Liver (tissue), 9 donors: ENCODE measurements around the gene NUTM2F. TPM values are rescaled to one million over a fixed set of nuclear protein-coding genes. Genes with fewer than 3 reads are reported as not detected.
"Not testable (repeated sequence)": the region's sequence is repeated elsewhere in the genome, so short reads cannot be mapped to it uniquely, and the experiment has no call there.

Experiments
- DNase-seq: peaks from one replicate; pipeline ENCODE4 v3.0.0-alpha.2; 2017; ENCODE audit warnings: low spot score
- H3K27ac ChIP-seq, 2 donors: one replicate each; pipeline ENCODE4 v1.7.0; 2013; ENCODE audit warnings: inconsistent platforms in 2 of 2, low read length in 2 of 2, control low read depth in 1 of 2, low read depth in 1 of 2, mild to moderate bottlenecking in 1 of 2
- H3K27me3 ChIP-seq, 4 donors: one replicate each; pipeline versions ENCODE4 v1.6.1 to v1.7.0; 2013; ENCODE audit warnings: low read length in 3 of 4, inconsistent platforms in 1 of 4, mild to moderate bottlenecking in 1 of 4, moderate library complexity in 1 of 4; ENCODE audit not compliant: control insufficient read depth in 4 of 4, insufficient read depth in 4 of 4
- H3K36me3 ChIP-seq, 4 donors: one replicate each; pipeline versions ENCODE4 v1.6.1 to v1.7.0; 2013; ENCODE audit warnings: low read length in 3 of 4, mild to moderate bottlenecking in 3 of 4, low read depth in 1 of 4, moderate library complexity in 1 of 4; ENCODE audit not compliant: control insufficient read depth in 4 of 4, insufficient read depth in 3 of 4
- H3K4me1 ChIP-seq, 4 donors: one replicate each; pipeline versions ENCODE4 v1.6.1 to v1.7.0; 2013; ENCODE audit warnings: low read length in 3 of 4, mild to moderate bottlenecking in 3 of 4, moderate library complexity in 1 of 4; ENCODE audit not compliant: control insufficient read depth in 4 of 4, insufficient read depth in 4 of 4
- H3K4me3 ChIP-seq, 3 donors: one replicate each; pipeline versions ENCODE4 v1.6.1 to v1.7.0; 2013; ENCODE audit warnings: low read length in 3 of 3, control low read depth in 1 of 3, low read depth in 1 of 3, mild to moderate bottlenecking in 1 of 3
- H3K9ac ChIP-seq, 2 donors: one replicate each; pipeline ENCODE4 v1.7.0; 2013; ENCODE audit warnings: low read length in 2 of 2, mild to moderate bottlenecking in 2 of 2, moderate library complexity in 2 of 2, control low read depth in 1 of 2, low read depth in 1 of 2
- H3K9me3 ChIP-seq, 4 donors: one replicate each; pipeline versions ENCODE4 v1.6.1 to v1.7.0; 2013; ENCODE audit warnings: low read length in 3 of 4; ENCODE audit not compliant: control insufficient read depth in 4 of 4
- GABPA ChIP-seq, 2 donors: IDR thresholded peaks in 1 of 2; conservative IDR thresholded peaks in 1 of 2; 2 replicates each; pipeline ENCODE4 v1.6.1; 2016; ENCODE audit warnings: antibody characterized with exemption in 2 of 2, mild to moderate bottlenecking in 1 of 2, moderate library complexity in 1 of 2
- HNF4A ChIP-seq, 2 donors: conservative IDR thresholded peaks; 2 replicates each; pipeline ENCODE4 v1.6.1; 2016; ENCODE audit warnings: antibody characterized with exemption in 2 of 2, mild to moderate bottlenecking in 2 of 2
- JUND ChIP-seq, 2 donors: IDR thresholded peaks; 2 replicates each; pipeline ENCODE4 v1.6.1; 2016; ENCODE audit warnings: antibody characterized with exemption in 2 of 2
- RAD21 ChIP-seq, 2 donors: IDR thresholded peaks; 2 replicates each; pipeline ENCODE4 v1.6.1; 2016; ENCODE audit warnings: antibody characterized with exemption in 2 of 2, mild to moderate bottlenecking in 2 of 2
- RXRA ChIP-seq, 2 donors: IDR thresholded peaks; 2 replicates each; pipeline ENCODE4 v1.6.1; 2017 to 2018; ENCODE audit warnings: antibody characterized with exemption in 2 of 2, mild to moderate bottlenecking in 1 of 2
- SP1 ChIP-seq: IDR thresholded peaks from 2 replicates; pipeline ENCODE4 v1.6.1; 2018; ENCODE audit warnings: antibody characterized with exemption, mild to moderate bottlenecking
- YY1 ChIP-seq: IDR thresholded peaks from 2 replicates; pipeline ENCODE4 v1.6.1; 2016; ENCODE audit warnings: antibody characterized with exemption, mild to moderate bottlenecking
- WGBS: extraction: QIAGEN DNeasy Blood & Tissue Kit; methylation state at CpG from one replicate; pipeline ENCODE4 v1.1.7; 2013; 5-methylcytosine and 5-hydroxymethylcytosine counted together
- polyA plus RNA-seq, 2 donors: library from polyadenylated mRNA; stranded (reverse) in 1 of 2; unstranded in 1 of 2; fragments of 200-250 nt in 1 of 2; fragments of >200 nt in 1 of 2; fragmentation: Nextera tagmentation in 1 of 2; extraction: Ambion mirVana in 1 of 2; gene quantifications; one replicate each; pipeline versions ENCODE4 v1.2.1 to v1.2.3, GENCODE V29; 2013 to 2015
- total RNA-seq, 2 donors: library from RNA; depleted of rRNA; stranded (reverse); fragments of >200 nt; gene quantifications; one replicate each; pipeline ENCODE4 v1.2.3, GENCODE V29; 2014
- TF ChIP-seq, protein P1 (sequence below): IDR thresholded peaks from 2 replicates; pipeline ENCODE4 v1.6.1; 2016; ENCODE audit warnings: antibody characterized with exemption
- TF ChIP-seq, protein P2 (sequence below): IDR thresholded peaks from 2 replicates; pipeline ENCODE4 v1.6.1; 2016; ENCODE audit warnings: antibody characterized with exemption, mild to moderate bottlenecking
- donor health status: healthy.
- donor health status: healthy.
- donor health status: healthy.
- donor health status: healthy.
- donor health status: healthy.

The NUTM2F gene, protein sequence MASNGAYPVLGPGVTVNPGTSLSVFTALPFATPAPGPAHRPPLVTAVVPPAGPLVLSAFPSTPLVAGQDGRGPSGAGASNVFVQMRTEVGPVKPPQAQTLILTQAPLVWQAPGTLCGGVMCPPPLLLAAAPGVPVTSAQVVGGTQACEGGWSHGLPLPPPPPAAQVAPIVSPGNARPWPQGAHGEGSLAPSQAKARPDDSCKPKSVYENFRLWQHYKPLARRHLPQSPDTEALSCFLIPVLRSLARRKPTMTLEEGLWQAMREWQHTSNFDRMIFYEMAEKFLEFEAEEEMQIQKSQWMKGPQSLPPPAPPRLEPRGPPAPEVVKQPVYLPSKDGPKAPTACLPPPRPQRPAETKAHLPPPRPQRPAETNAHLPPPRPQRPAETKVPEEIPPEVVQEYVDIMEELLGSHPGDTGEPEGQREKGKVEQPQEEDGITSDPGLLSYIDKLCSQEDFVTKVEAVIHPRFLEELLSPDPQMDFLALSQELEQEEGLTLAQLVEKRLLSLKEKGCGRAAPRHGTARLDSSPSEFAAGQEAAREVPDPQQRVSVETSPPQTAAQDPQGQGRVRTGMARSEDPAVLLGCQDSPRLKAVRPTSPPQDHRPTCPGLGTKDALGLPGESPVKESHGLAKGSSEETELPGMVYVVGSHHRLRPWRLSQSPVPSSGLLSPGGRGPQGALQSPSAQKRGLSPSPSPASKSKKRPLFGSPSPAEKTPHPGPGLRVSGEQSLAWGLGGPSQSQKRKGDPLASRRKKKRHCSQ
- under 1 TPM in 1 of 2 donors, not detected in 1; under 0.01 TPM for total RNA-seq
- under 1 TPM in 1 of 2 donors, not detected in 1; 0.01 TPM for polyA plus RNA-seq

DNA sequence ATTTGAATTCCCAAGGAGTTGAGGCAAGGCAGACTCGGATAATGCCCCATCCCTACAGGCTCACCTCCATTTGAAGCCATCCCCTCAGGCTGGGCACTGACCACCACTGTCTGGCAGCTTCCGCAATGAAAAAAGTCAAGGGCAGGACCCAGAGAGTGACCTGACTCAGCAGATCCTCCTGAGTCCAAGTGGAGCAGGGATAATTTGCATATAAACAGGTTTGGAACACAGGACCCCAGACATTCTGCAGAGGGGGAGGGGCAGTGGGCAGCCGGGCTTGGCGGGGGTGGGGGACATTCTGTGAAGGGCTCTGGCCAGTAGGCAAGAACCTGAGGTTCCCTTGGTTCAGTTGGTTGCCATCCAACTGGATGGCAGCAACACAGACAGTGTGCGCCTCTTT, at the start of gene NUTM2F:
Gene NUTM2F (minus strand): TSS at position 101 of the 400 bp plus-strand sequence. CDS start 21 bp downstream, at position 80.
- not testable (repeated sequence) for H3K9me3 ChIP-seq, H3K36me3 ChIP-seq, DNase-seq, H3K27ac ChIP-seq, H3K4me3 ChIP-seq, H3K4me1 ChIP-seq, H3K27me3 ChIP-seq, H3K9ac ChIP-seq
- 97% methylated on average over 2 of the region's 5 CpGs for WGBS

DNA sequence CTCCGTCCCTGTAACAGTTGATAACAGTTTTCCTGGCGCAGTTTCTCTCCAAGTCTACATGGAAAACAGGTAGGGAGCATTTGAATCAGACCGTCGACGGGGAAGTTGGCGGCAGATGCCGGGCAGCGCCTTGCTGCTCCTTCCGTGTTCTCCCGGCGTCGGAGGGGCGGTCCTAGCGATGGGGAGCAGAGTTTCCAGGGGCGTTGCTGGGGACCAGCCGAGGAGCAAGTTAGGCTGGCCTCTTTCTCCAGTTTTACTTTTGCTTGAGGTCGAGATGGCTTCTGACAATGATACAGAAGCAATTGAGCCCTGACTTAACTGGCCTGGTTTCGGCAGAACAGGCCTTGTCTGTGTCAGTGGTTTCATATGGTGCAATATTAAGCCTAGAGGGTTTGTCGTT, 46.8 kb upstream of the NUTM2F start:
- not testable (repeated sequence) for H3K36me3 ChIP-seq, H3K9ac ChIP-seq, H3K27ac ChIP-seq, H3K27me3 ChIP-seq, H3K4me1 ChIP-seq, H3K9me3 ChIP-seq, DNase-seq
- WGBS, result 1% methylated on average over 17 of the region's 19 CpGs
- H3K4me3 ChIP-seq, result peak overlapping the region in 2 of 3 donors; percentile 56 to 68

DNA sequence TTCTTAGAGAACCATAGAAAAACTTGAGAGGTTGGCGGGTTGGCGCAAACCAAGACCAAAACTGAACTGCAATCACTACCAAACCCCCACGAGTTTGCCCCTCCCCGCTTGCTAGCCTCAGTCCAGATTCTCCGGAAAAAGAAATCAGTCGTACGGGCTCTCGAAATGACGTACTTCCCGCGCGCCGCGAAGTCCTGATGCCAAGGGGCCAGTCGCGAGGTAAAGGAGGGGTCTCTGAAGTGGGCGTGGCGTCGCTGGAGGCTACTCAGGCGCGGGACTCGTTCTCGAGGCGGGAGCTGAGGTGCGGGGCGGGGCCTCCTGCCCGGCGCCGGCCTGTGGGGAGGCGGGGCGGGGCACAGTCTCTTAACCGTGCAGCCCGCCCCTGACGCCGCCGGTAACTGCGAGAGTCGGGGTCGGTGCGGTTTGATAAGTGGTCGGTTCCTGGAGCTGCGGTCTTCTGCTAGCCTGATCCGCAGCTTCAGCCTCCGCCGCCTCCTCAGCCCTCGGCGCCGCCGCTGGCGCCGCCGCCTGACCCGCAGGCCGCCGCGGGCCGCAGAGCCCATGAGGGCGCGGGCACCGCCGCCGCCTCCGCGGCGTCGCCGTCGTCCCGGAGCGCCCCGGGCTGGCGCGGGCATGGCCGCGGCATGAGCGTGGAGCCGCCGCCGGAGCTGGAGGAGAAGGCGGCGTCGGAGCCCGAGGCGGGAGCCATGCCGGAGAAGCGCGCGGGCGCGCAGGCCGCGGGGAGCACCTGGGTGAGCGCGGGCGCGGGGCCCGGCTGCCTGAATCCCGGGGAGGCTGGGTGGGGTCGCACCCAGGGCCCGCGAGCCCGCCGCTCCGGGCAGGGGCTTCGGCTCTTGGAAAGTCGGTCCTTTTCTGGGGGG, 46.0 kb upstream of the NUTM2F start:
- WGBS, result under 1% methylated on average over 100 of the region's 106 CpGs
- not testable (repeated sequence) for H3K4me1 ChIP-seq, H3K27me3 ChIP-seq, H3K36me3 ChIP-seq, H3K9me3 ChIP-seq
- peak; percentile 36 to 42 for TF ChIP-seq HNF4A (conservative IDR thresholded peaks at IDR 0.05)
- TF ChIP-seq RXRA (IDR thresholded peaks at IDR 0.05), result peak; percentile 32 to 36
- TF ChIP-seq, protein P1, sequence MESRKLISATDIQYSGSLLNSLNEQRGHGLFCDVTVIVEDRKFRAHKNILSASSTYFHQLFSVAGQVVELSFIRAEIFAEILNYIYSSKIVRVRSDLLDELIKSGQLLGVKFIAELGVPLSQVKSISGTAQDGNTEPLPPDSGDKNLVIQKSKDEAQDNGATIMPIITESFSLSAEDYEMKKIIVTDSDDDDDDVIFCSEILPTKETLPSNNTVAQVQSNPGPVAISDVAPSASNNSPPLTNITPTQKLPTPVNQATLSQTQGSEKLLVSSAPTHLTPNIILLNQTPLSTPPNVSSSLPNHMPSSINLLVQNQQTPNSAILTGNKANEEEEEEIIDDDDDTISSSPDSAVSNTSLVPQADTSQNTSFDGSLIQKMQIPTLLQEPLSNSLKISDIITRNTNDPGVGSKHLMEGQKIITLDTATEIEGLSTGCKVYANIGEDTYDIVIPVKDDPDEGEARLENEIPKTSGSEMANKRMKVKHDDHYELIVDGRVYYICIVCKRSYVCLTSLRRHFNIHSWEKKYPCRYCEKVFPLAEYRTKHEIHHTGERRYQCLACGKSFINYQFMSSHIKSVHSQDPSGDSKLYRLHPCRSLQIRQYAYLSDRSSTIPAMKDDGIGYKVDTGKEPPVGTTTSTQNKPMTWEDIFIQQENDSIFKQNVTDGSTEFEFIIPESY, result peak; percentile 52
- TF ChIP-seq JUND (IDR thresholded peaks at IDR 0.05), result peak; percentile 38 to 54
- TF ChIP-seq RAD21 (IDR thresholded peaks at IDR 0.05), result peak; percentile 21 to 46
- TF ChIP-seq SP1, result peak; percentile 78
- peak; percentile 59 for TF ChIP-seq YY1
- TF ChIP-seq GABPA (IDR thresholded peaks at IDR 0.05 in 1 of 2, conservative IDR thresholded peaks at IDR 0.05 in 1 of 2), result peak; percentile 77 to 93
- TF ChIP-seq, protein P2, sequence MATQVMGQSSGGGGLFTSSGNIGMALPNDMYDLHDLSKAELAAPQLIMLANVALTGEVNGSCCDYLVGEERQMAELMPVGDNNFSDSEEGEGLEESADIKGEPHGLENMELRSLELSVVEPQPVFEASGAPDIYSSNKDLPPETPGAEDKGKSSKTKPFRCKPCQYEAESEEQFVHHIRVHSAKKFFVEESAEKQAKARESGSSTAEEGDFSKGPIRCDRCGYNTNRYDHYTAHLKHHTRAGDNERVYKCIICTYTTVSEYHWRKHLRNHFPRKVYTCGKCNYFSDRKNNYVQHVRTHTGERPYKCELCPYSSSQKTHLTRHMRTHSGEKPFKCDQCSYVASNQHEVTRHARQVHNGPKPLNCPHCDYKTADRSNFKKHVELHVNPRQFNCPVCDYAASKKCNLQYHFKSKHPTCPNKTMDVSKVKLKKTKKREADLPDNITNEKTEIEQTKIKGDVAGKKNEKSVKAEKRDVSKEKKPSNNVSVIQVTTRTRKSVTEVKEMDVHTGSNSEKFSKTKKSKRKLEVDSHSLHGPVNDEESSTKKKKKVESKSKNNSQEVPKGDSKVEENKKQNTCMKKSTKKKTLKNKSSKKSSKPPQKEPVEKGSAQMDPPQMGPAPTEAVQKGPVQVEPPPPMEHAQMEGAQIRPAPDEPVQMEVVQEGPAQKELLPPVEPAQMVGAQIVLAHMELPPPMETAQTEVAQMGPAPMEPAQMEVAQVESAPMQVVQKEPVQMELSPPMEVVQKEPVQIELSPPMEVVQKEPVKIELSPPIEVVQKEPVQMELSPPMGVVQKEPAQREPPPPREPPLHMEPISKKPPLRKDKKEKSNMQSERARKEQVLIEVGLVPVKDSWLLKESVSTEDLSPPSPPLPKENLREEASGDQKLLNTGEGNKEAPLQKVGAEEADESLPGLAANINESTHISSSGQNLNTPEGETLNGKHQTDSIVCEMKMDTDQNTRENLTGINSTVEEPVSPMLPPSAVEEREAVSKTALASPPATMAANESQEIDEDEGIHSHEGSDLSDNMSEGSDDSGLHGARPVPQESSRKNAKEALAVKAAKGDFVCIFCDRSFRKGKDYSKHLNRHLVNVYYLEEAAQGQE, result peak; percentile 59
- H3K9ac ChIP-seq, result peak overlapping the region in 1 of 2 donors; percentile 59
- peak; percentile 87 for DNase-seq
- peak overlapping the region; percentile 32 to 68 (median 68) for H3K4me3 ChIP-seq
- H3K27ac ChIP-seq, result peak overlapping the region; percentile 63 to 64

DNA sequence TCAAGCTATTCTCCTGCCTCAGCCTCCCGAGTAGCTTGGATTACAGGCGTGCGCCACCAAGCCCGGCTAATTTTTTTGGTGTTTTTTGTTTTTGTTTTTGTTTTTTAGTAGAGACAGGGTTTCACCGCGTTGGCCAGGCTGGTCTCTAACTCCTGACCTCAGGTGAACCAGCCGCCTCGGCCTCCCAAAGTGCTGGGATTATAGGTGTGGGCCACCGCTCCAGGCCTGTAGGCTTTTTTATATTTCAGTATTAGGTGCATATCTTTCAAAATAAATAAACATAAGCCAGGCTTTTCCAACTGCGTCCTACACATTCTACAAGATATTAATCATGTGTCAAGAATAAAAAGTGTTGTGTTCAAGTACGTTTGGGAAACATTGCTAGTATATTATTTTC, 45.3 kb upstream of the NUTM2F start:
- H3K27ac ChIP-seq, result peak overlapping the region; percentile 63 to 64
- not testable (repeated sequence) for H3K4me1 ChIP-seq, H3K27me3 ChIP-seq, H3K36me3 ChIP-seq, H3K9me3 ChIP-seq, DNase-seq
- H3K9ac ChIP-seq, result peak overlapping the region in 1 of 2 donors; percentile 59
- peak overlapping the region in 2 of 3 donors; percentile 44 to 68 for H3K4me3 ChIP-seq
- WGBS, result 50% methylated on average over 7 of the region's 11 CpGs

DNA sequence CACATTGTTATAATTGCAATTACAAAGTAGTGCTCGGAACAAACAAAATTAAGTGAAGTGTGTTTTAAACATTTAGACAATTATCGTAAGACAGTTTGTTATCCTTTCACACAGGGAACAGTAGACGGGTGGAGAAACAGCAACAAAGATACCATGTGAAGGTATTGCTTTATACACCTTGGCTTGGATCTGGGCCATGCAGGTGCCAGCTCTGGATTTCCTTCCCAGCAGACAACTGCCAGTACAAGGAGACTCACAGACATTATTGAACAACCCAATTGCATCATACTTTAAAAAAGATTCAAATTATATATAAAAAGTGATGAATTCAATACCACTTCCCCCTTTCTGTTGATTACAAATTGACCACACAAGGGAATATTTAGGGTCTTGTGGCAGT, 41.8 kb upstream of the NUTM2F start:
- H3K27ac ChIP-seq, H3K9ac ChIP-seq, H3K4me1 ChIP-seq, DNase-seq, H3K27me3 ChIP-seq, H3K9me3 ChIP-seq, H3K36me3 ChIP-seq, H3K4me3 ChIP-seq: not testable (repeated sequence)
- 87% methylated on average over 3 of the region's 3 CpGs for WGBS
